Activated T-cell treated with anti-CD3 and anti-CD28 coated beads, Interleukin-2, amount 50 U/mL, for 72 hours (primary cell): ENCODE data around the gene ADTRP. TPM values are rescaled to one million over a fixed set of nuclear protein-coding genes. Genes with fewer than 3 reads are reported as not detected.

ENCODE experiments used
- ATAC-seq, 2 donors: fragments of 150-1000 bp; cut with Tn5 transposase; replicated peaks in 1 of 2; 2 replicates each; pipeline ENCODE4 v1.10.0; 2021; ENCODE audit warnings: moderate library complexity in 2 of 2, mild to moderate bottlenecking in 1 of 2
- DNase-seq, 2 donors: peaks; one replicate each; pipeline ENCODE4 v3.0.0; 2021 to 2022; ENCODE audit warnings: mixed read lengths in 1 of 2
- H3K27ac Mint-ChIP-seq: one replicate; pipeline ENCODE4 v1.8.0; 2022; ENCODE audit warnings: mild to moderate bottlenecking, moderate library complexity, mixed read lengths
- H3K27me3 Mint-ChIP-seq: one replicate; pipeline ENCODE4 v1.8.0; 2022; ENCODE audit warnings: low read depth, mixed read lengths
- H3K36me3 Mint-ChIP-seq, 2 donors: one replicate each; pipeline ENCODE4 v1.8.0; 2022; ENCODE audit warnings: mixed read lengths in 2 of 2, mild to moderate bottlenecking in 1 of 2; ENCODE audit not compliant: insufficient read depth in 2 of 2
- H3K4me1 Mint-ChIP-seq: one replicate; pipeline ENCODE4 v1.8.0; 2022; ENCODE audit warnings: low read depth, mixed read lengths
- H3K4me3 Mint-ChIP-seq, 2 donors: one replicate each; pipeline ENCODE4 v1.8.0; 2022; ENCODE audit warnings: mild to moderate bottlenecking in 2 of 2, mixed read lengths in 2 of 2, moderate library complexity in 2 of 2
- H3K9me3 Mint-ChIP-seq, 2 donors: one replicate each; pipeline ENCODE4 v1.8.0; 2022; ENCODE audit warnings: mixed read lengths in 2 of 2
- total RNA-seq, 2 donors: library from RNA; stranded (reverse); gene quantifications; one replicate each; pipeline ENCODE4 v1.2.3, GENCODE V29; 2022

Gene ADTRP, protein sequence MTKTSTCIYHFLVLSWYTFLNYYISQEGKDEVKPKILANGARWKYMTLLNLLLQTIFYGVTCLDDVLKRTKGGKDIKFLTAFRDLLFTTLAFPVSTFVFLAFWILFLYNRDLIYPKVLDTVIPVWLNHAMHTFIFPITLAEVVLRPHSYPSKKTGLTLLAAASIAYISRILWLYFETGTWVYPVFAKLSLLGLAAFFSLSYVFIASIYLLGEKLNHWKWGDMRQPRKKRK
- 10 to 100 TPM; 62.4 to 71.6 TPM for total RNA-seq

DNA sequence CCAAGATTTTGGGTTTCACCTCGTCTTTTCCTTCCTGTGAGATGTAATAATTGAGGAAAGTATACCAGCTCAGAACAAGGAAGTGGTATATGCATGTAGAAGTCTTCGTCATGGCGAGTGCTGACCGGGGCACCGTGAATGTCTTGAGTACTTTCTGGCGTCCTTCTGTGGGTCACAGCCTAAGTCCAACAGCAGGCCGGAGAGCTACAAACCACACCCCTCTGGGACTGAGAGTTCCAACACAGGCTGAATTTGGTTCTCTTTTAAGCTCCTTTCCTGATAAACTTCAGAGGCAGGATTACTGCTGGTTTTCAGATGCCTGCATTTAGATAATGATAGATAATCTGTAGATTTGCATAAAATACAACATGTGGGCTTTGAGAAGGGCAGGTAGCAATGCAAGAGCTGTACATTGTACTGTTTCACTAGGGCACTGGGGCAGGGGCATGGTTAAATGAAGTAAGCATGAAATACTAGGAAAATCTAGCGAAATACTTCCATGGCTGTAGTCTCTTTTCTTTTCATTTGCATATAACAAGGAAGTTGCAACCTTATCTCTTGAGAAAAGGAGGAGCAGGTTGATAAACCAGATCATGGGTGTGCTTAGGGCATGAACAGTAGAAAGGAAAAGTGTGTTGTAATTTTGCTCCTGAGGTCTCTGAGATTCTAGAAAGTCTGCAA, at the start of gene ADTRP:
ADTRP (minus strand) TSS at position 156 of the 681 bp plus-strand sequence; CDS start at position 112, 44 bp downstream.
- no peak for ATAC-seq
- no peak for DNase-seq
- Mint-ChIP-seq H3K27ac (no peak within 1 kb of the TSS), H3K27me3 (peaks cover 7% of the 10 kb centered on the region), H3K4me3 (no peak within 1 kb of the TSS), H3K36me3 (peaks cover 2 to 4% of the 10 kb centered on the region in 2 donors), H3K4me1 (no peaks in the 10 kb centered on the region), H3K9me3 (peaks cover 5 to 8% of the 10 kb centered on the region in 2 donors)

DNA sequence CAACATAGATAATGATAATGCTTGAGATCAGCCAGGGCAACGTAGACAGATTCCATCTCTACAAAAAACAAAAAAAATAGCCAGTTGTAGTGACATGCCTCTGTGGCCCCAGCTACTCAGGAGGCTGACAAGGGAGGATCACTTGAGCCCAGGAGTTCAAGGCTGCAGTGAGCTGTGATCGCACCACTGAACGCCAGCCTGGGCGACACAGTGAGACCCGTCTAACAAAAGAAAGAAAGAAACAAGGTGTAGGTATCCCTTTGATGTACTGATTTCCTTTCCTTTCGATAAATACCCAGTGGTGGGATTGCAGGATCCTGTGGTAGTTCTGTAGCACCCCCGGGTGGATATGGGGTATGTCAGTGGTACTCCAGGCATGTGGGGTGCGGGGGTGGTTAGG, 48.2 kb upstream of the ADTRP start:
- no peaks in the 10 kb centered on the region for H3K9me3 Mint-ChIP-seq

DNA sequence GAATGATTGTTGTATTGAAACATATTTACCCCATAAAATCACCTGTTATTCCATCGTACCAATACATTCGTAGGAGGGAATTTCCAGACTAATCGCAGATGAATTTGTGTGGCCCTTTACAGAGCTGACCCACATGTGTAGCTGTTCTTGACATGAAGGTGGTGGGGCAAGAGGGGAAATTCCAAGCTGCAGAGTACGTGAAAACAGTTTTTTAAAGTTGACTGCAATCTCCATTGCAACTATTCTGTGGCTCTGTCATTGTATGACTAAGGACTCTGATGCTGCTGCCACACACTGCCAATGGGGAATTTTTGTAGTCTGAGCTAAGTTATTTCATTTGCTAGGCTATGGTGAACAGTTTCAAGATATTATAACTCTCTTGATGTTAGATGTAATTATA, 46.4 kb upstream of the ADTRP start:
- peak overlapping the region; percentile 60 to 69 for H3K4me3 Mint-ChIP-seq
- H3K27ac Mint-ChIP-seq = peak overlapping the region; percentile 93
- DNase-seq (peak; percentile 43 to 46), ATAC-seq (peak; percentile 95 to 97)
- no peaks in the 10 kb centered on the region for H3K9me3 Mint-ChIP-seq
- H3K36me3 Mint-ChIP-seq = no peaks in the 10 kb centered on the region
- peaks cover 7% of the 10 kb centered on the region for H3K27me3 Mint-ChIP-seq
- H3K4me1 Mint-ChIP-seq = peaks cover 27% of the 10 kb centered on the region

More for the DNA sequence above, 48.2 kb upstream of the ADTRP start:
- ATAC-seq = no peak
- H3K36me3 Mint-ChIP-seq = no peaks in the 10 kb centered on the region
- no peak overlapping the region for H3K27ac Mint-ChIP-seq
- no peak for DNase-seq
- peaks cover 27% of the 10 kb centered on the region for H3K4me1 Mint-ChIP-seq
- peaks cover 7% of the 10 kb centered on the region for H3K27me3 Mint-ChIP-seq
- H3K4me3 Mint-ChIP-seq = no peak overlapping the region

DNA sequence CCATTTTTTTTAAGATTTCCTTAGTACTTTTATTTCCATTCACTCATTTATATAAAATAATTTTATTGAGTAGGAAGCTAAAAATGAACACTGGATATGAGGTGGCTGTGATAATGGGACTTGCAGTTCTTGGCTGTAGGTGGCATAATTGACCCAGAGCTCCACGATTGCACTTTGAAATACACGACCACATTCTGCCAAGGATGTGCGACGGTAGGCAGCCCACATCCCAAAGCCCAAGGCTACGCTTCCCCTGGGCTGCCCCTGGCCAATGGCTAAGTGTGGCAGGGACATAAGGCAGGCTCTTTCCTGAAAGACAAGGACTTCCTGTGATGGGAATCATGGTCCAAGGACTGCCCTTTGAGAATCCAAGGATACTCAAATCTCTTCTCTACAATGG, 43.7 kb upstream of the ADTRP start:
- Mint-ChIP-seq H3K9me3 (peaks cover 0 to 5% of the 10 kb centered on the region in 2 donors), H3K36me3 (no peaks in the 10 kb centered on the region), H3K27me3 (no peaks in the 10 kb centered on the region), H3K27ac (no peak overlapping the region), H3K4me3 (no peak overlapping the region), H3K4me1 (peaks cover 24% of the 10 kb centered on the region)
- ATAC-seq = no peak
- no peak for DNase-seq

DNA sequence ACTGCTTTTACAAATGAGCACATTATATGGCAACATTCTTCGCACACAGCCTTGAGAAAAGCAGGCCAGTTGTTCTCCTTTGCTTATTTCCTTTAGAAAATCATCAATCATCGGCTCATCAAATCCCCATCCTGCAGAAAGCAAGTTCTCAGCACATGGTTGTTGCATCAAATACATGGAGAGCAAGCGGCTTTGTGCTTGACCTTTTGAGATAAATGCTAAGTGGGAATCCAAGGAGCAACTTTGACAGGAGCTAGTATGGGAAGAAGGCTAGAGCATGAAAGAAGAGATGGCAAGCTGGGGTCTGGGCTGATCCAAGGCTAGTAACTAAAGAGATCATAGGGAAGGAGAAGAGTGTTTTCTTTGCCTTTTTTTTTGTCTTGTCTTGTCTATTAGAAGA, 43.2 kb upstream of the ADTRP start:
- Mint-ChIP-seq H3K27ac (no peak overlapping the region), H3K9me3 (peaks cover 0 to 5% of the 10 kb centered on the region in 2 donors), H3K4me3 (no peak overlapping the region), H3K36me3 (no peaks in the 10 kb centered on the region), H3K4me1 (peaks cover 24% of the 10 kb centered on the region), H3K27me3 (no peaks in the 10 kb centered on the region)
- DNase-seq = no peak
- ATAC-seq = no peak

- Mint-ChIP-seq H3K9me3 (peaks cover 0 to 5% of the 10 kb centered on the region in 2 donors), H3K27me3 (no peaks in the 10 kb centered on the region), H3K36me3 (no peaks in the 10 kb centered on the region), H3K4me1 (peaks cover 23% of the 10 kb centered on the region), H3K4me3 (no peak overlapping the region), H3K27ac (no peak overlapping the region)
- no peak for ATAC-seq
- no peak for DNase-seq
These were observed 42.2 kb upstream of the ADTRP start for GRCh38 chr6:11820821-11821220.

GRCh38 chr6:11819486-11819885, 40.9 kb upstream of the ADTRP start:
- Mint-ChIP-seq H3K4me1 (peaks cover 10% of the 10 kb centered on the region), H3K27me3 (no peaks in the 10 kb centered on the region), H3K36me3 (no peaks in the 10 kb centered on the region), H3K27ac (no peak overlapping the region), H3K4me3 (no peak overlapping the region), H3K9me3 (peaks cover 0 to 7% of the 10 kb centered on the region in 2 donors)
- no peak for ATAC-seq
- DNase-seq = no peak

DNA sequence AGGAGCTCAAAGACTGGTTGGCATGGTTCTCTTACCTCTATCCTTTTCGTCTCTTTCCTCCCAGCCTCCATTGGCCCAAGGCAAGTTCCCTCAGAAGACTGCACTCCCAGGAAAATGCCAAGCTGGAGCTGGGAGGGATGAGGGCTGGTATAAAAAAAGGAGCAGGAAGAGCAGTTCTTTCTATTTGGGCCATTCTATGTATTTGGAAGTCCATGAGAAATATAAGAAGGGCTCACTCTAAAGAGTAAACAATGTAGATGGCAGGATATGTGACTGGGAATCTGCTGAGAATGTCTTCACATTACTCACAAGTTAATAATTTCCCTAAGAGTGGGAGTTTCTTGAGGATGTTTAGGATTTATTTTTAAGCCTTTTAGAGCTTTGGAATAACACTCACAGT, 36.6 kb upstream of the ADTRP start:
- DNase-seq (no peak), ATAC-seq (no peak)
- no peaks in the 10 kb centered on the region for H3K36me3 Mint-ChIP-seq
- H3K4me3 Mint-ChIP-seq = no peak overlapping the region
- H3K27me3 Mint-ChIP-seq = no peaks in the 10 kb centered on the region
- H3K9me3 Mint-ChIP-seq = peaks cover 0 to 8% of the 10 kb centered on the region in 2 donors
- H3K4me1 Mint-ChIP-seq = peaks cover 14% of the 10 kb centered on the region
- no peak overlapping the region for H3K27ac Mint-ChIP-seq

DNA sequence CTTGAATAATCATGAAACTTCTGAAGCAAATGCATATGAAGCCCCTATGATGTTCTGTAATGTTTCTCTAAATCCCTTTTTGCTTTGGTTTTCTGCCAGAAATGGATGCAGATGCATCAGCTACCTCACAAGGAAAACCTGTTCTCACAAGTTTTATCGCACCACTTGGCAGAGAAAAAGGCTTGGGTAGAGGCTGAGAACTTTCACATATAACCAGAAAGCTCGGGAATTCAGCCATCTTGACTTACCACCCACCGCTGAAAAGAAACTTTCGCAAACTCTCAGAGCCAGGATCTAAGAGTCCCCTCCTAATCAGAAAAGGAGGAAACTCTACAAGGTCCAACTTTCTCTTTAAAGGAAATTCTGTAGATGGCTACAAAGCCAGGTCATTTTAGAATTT, 36.2 kb upstream of the ADTRP start:
- Mint-ChIP-seq H3K4me1 (peaks cover 14% of the 10 kb centered on the region), H3K9me3 (peaks cover 0 to 7% of the 10 kb centered on the region in 2 donors), H3K4me3 (no peak overlapping the region), H3K27ac (no peak overlapping the region), H3K27me3 (no peaks in the 10 kb centered on the region), H3K36me3 (no peaks in the 10 kb centered on the region)
- DNase-seq = no peak
- ATAC-seq = no peak

- no peaks in the 10 kb centered on the region for H3K36me3 Mint-ChIP-seq
- no peak overlapping the region for H3K27ac Mint-ChIP-seq
- H3K4me1 Mint-ChIP-seq = peaks cover 14% of the 10 kb centered on the region
These were observed 35.5 kb upstream of the ADTRP start for GRCh38 chr6:11814106-11814505.

GRCh38 chr6:11813606-11814005, 35.0 kb upstream of the ADTRP start:
- no peak overlapping the region for H3K4me3 Mint-ChIP-seq
- ATAC-seq (no peak), DNase-seq (no peak)
- peaks cover 2 to 3% of the 10 kb centered on the region in 2 donors for H3K9me3 Mint-ChIP-seq
- peaks cover 14% of the 10 kb centered on the region for H3K4me1 Mint-ChIP-seq
- H3K27ac Mint-ChIP-seq = no peak overlapping the region
- H3K27me3 Mint-ChIP-seq = no peaks in the 10 kb centered on the region
- H3K36me3 Mint-ChIP-seq = no peaks in the 10 kb centered on the region

More at GRCh38 chr6:11814106-11814505, 35.5 kb upstream of the ADTRP start:
- ATAC-seq (no peak), DNase-seq (no peak)
- Mint-ChIP-seq H3K4me3 (no peak overlapping the region), H3K27me3 (no peaks in the 10 kb centered on the region), H3K9me3 (peaks cover 0 to 3% of the 10 kb centered on the region in 2 donors)

DNA sequence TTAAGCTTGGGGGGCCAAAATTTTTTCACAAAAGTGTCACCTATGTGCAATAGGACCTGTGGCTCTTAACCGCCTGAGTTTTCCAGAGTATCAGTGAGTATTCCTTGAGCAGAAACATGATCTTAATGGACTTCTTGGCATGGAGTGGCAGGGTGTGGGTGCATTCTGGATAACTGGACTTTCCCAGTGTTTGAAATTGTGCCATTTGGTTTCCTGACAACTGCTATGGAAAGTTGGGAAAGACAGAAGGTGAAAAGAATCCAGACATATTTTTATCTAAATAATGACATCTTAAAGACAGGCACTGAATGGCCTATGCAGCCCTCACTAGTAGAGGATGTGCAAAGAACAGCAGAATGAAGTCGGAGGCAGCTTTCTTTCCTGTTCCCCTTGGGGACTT, 34.3 kb upstream of the ADTRP start:
- Mint-ChIP-seq H3K27ac (no peak overlapping the region), H3K4me1 (peaks cover 14% of the 10 kb centered on the region), H3K27me3 (no peaks in the 10 kb centered on the region), H3K4me3 (no peak overlapping the region), H3K36me3 (no peaks in the 10 kb centered on the region), H3K9me3 (peaks cover 2 to 3% of the 10 kb centered on the region in 2 donors)
- ATAC-seq = no peak
- DNase-seq = no peak

GRCh38 chr6:11812439-11812838, 33.8 kb upstream of the ADTRP start:
- H3K36me3 Mint-ChIP-seq = no peaks in the 10 kb centered on the region
- DNase-seq = no peak
- H3K9me3 Mint-ChIP-seq = peaks cover 2 to 3% of the 10 kb centered on the region in 2 donors
- peaks cover 14% of the 10 kb centered on the region for H3K4me1 Mint-ChIP-seq
- no peaks in the 10 kb centered on the region for H3K27me3 Mint-ChIP-seq
- no peak overlapping the region for H3K4me3 Mint-ChIP-seq
- no peak for ATAC-seq
- H3K27ac Mint-ChIP-seq = no peak overlapping the region
